Measurements from ENCODE around the gene NUDCD3. TPM values are rescaled to one million over a fixed set of nuclear protein-coding genes. Genes with fewer than 3 reads are reported as not detected.

Gene NUDCD3
- total and polyA plus RNA-seq, 7 donors, result 14.3 to 50.5 (median 37.2) TPM

DNA sequence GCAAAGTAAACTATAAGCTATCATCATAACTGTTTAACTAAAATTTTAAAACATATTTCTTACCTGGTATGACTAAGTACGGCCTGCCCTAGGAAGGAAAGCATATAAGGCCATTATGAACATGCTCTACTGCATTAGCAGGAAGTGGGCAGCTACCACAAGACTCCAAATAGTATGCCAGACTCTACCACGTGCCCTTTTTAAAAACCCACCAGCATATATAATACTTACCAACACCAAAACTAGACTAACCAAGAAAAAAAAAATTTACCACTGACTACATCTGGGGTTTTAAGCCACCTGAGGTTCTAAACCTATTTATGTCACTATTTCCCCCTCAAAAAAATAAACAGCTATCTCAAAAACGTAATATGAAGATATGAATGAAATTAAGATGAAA lies 30.1 kb downstream of the NUDCD3 start:
- 44 to 73% methylated on average over 3 of the region's 3 CpGs for WGBS, 2 donors
- Histone ChIP-seq H3K27me3 (no peaks in the 10 kb centered on the region), H3K36me3 (peaks cover 0 to 10% (median 0%) of the 10 kb centered on the region in 4 donors), H3K27ac (no peak overlapping the region), H3K4me1 (peaks cover 0 to 10% (median 0%) of the 10 kb centered on the region in 4 donors), H3K9me3 (no peaks in the 10 kb centered on the region), H3K4me3 (no peak overlapping the region)
- no peak for TF ChIP-seq EP300 (IDR thresholded peaks at IDR 0.05)
- TF ChIP-seq POLR2A (IDR thresholded peaks at IDR 0.05), result no peak
- no peak for TF ChIP-seq POLR2AphosphoS5 (IDR thresholded peaks at IDR 0.05)
- TF ChIP-seq, protein P1, sequence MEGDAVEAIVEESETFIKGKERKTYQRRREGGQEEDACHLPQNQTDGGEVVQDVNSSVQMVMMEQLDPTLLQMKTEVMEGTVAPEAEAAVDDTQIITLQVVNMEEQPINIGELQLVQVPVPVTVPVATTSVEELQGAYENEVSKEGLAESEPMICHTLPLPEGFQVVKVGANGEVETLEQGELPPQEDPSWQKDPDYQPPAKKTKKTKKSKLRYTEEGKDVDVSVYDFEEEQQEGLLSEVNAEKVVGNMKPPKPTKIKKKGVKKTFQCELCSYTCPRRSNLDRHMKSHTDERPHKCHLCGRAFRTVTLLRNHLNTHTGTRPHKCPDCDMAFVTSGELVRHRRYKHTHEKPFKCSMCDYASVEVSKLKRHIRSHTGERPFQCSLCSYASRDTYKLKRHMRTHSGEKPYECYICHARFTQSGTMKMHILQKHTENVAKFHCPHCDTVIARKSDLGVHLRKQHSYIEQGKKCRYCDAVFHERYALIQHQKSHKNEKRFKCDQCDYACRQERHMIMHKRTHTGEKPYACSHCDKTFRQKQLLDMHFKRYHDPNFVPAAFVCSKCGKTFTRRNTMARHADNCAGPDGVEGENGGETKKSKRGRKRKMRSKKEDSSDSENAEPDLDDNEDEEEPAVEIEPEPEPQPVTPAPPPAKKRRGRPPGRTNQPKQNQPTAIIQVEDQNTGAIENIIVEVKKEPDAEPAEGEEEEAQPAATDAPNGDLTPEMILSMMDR (IDR thresholded peaks at IDR 0.05), result no peak
- DNase-seq, result no peak
- intact Hi-C loops (cut with DNase I), result no loop called here

DNA sequence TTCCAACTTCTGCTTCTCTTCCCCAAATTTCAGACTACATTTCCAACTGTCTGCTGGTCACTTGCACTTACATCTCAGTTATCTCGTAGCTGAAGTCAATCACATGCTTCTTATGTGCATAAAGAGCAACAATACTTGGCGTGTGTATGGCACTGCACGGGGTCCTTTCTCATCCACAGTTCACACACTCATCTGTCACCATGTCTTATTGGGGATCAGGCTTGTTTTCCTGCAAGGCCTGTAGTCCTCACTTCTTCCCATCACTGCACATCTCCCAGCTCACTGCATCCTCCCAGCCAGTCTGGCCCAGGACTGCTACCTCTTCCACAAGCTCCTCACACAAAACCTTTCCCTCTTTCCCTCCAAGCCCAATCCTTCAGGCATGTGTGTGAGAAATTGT lies 35.3 kb downstream of the NUDCD3 start:
- H3K9me3 ChIP-seq, result no peaks in the 10 kb centered on the region
- peaks cover 0 to under 1% (median under 1%) of the 10 kb centered on the region in 4 donors for H3K4me1 ChIP-seq
- peaks cover 0 to 3% (median 0%) of the 10 kb centered on the region in 4 donors for H3K36me3 ChIP-seq
- no peak overlapping the region for H3K27ac ChIP-seq
- TF ChIP-seq, protein P1 (IDR thresholded peaks at IDR 0.05), result no peak
- no peak for TF ChIP-seq POLR2AphosphoS5 (IDR thresholded peaks at IDR 0.05)
- no peak for TF ChIP-seq POLR2A (IDR thresholded peaks at IDR 0.05)
- TF ChIP-seq EP300 (IDR thresholded peaks at IDR 0.05), result no peak
- 96 to 98% methylated on average over 3 of the region's 3 CpGs for WGBS, 2 donors
- intact Hi-C loops (cut with DNase I), result no loop called here
- H3K27me3 ChIP-seq, result no peaks in the 10 kb centered on the region
- no peak for DNase-seq
- no peak overlapping the region for H3K4me3 ChIP-seq

DNA sequence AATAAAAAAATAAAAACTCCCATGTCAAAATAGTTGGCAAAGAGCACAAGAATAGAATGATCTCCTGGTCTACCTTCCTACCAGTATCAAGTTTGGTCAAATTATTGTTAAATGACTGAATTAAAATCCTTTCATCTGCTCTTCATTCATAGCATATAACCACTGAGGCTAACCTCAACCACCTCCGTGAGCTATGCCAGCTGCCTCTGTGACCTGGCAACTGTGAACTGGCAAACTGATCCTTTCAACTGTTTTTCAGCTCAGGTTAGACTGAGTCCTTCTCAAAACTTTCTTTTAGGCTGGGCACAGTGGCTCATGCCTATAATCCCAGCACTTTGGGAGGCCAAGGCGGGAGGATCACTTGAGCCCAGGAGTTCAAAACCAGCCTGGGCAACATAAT lies 36.1 kb downstream of the NUDCD3 start:
- no peak overlapping the region for H3K27ac ChIP-seq
- no peaks in the 10 kb centered on the region for H3K27me3 ChIP-seq
- no peak for TF ChIP-seq POLR2AphosphoS5 (IDR thresholded peaks at IDR 0.05)
- TF ChIP-seq POLR2A (IDR thresholded peaks at IDR 0.05), result no peak
- TF ChIP-seq EP300 (IDR thresholded peaks at IDR 0.05), result no peak
- TF ChIP-seq, protein P1 (IDR thresholded peaks at IDR 0.05), result no peak
- H3K4me3 ChIP-seq, result no peak overlapping the region
- 87 to 91% methylated on average over 2 of the region's 2 CpGs for WGBS, 2 donors
- no peaks in the 10 kb centered on the region for H3K9me3 ChIP-seq
- intact Hi-C loops (cut with DNase I), result no loop called here
- H3K4me1 ChIP-seq, result peaks cover 0 to 8% (median 2%) of the 10 kb centered on the region in 4 donors
- DNase-seq, result no peak
- peaks cover 0 to 3% (median 0%) of the 10 kb centered on the region in 4 donors for H3K36me3 ChIP-seq

DNA sequence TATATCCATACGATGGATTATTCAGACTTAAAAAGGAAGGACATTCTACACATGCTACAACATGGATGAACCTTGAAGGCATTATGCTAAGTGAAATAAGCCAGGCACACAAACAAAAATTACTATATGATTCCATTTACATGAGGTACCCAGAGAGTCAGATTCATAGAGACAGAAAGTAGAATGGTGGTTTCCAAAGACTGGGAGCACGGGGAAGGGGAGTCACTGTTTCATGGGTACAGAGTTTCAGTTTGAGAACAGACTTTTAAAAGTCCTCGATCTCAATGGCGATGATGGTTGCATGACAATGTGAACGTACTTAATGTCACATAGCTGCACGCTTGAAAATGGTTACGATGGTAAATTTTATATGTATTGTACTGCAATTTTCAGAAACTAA lies 39.3 kb downstream of the NUDCD3 start:
- Histone ChIP-seq H3K27ac (no peak overlapping the region), H3K4me1 (peaks cover 0 to 21% (median 9%) of the 10 kb centered on the region in 4 donors), H3K27me3 (no peaks in the 10 kb centered on the region), H3K36me3 (peaks cover 0 to 9% (median 3%) of the 10 kb centered on the region in 4 donors), H3K4me3 (no peak overlapping the region), H3K9me3 (no peaks in the 10 kb centered on the region)
- no peak for DNase-seq
- intact Hi-C loops (cut with DNase I), result no loop called here
- 95 to 96% methylated on average over 7 of the region's 7 CpGs for WGBS, 2 donors
- TF ChIP-seq POLR2A (IDR thresholded peaks at IDR 0.05) (no peak), POLR2AphosphoS5 (IDR thresholded peaks at IDR 0.05) (no peak), EP300 (IDR thresholded peaks at IDR 0.05) (no peak)
- TF ChIP-seq, protein P1 (IDR thresholded peaks at IDR 0.05), result no peak

DNA sequence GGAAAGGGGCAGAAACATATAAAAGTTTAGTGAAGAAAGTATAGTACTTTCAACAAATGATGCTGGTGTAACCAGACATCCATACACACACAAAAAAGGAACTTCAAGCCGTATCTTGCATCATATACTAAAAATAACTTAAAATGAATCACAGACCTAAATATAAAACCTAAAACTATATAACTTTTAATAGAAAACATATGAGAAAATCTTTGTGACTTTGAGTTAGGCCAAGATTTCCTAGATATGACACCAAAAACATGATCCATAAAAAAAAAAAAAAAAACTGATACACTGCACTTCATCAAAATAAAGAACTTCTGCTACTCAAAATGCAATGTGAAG lies 40.9 kb downstream of the NUDCD3 start:
- H3K27me3 ChIP-seq, result no peaks in the 10 kb centered on the region
- DNase-seq, result no peak
- H3K27ac ChIP-seq, result no peak overlapping the region
- intact Hi-C loops (cut with DNase I), result no loop called here
- H3K36me3 ChIP-seq, result peaks cover 0 to 9% (median 3%) of the 10 kb centered on the region in 4 donors
- no peak for TF ChIP-seq POLR2AphosphoS5 (IDR thresholded peaks at IDR 0.05)
- no peak for TF ChIP-seq POLR2A (IDR thresholded peaks at IDR 0.05)
- no peak for TF ChIP-seq EP300 (IDR thresholded peaks at IDR 0.05)
- TF ChIP-seq, protein P1 (IDR thresholded peaks at IDR 0.05), result no peak
- no peaks in the 10 kb centered on the region for H3K9me3 ChIP-seq
- H3K4me1 ChIP-seq, result peaks cover 0 to 26% (median 14%) of the 10 kb centered on the region in 4 donors
- H3K4me3 ChIP-seq, result no peak overlapping the region
- WGBS, 2 donors, result 50 to 88% methylated on average over 1 of the region's 1 CpG

Data from sigmoid colon (tissue), 7 donors.